H1 (cell line): ENCODE data around the gene ADTRP. TPM values are rescaled to one million over a fixed set of nuclear protein-coding genes. Genes with fewer than 3 reads are reported as not detected.

ENCODE experiments used
- CBX5 ChIP-seq: fragments of 300-800, 300-1000 bp; sonication (generic); IDR thresholded peaks from 2 replicates; pipeline ENCODE4 v1.7.1; 2016; ENCODE audit warnings: antibody characterized with exemption, low read length, low read depth
- HDAC2 ChIP-seq, 2 experiments: fragments of 300-600 bp in 1 of 2; sonication (generic) in 1 of 2; IDR thresholded peaks; 2 replicates each; pipeline ENCODE4 v1.6.1; 2011 to 2012; ENCODE audit warnings: low read depth in 2 of 2, low read length in 2 of 2, mild to moderate bottlenecking in 2 of 2, moderate library complexity in 2 of 2, borderline replicate concordance in 1 of 2, inconsistent platforms in 1 of 2
- KDM4A ChIP-seq: IDR thresholded peaks from one replicate; pipeline ENCODE4 v1.7.1; 2012; ENCODE audit warnings: low read depth, mild to moderate bottlenecking, moderate library complexity, low read length, inconsistent platforms; ENCODE audit not compliant: severe bottlenecking
- KDM5A ChIP-seq: fragments of 200-600 bp; IDR thresholded peaks from 2 replicates; pipeline ENCODE4 v1.7.1; 2012; ENCODE audit warnings: mild to moderate bottlenecking, low read length, inconsistent platforms, mixed read lengths
- RNF2 ChIP-seq: fragments of 200-900, 300-1000 bp; sonication (generic); IDR thresholded peaks from 2 replicates; pipeline ENCODE4 v1.7.1; 2016; ENCODE audit warnings: borderline replicate concordance, low read depth, mild to moderate bottlenecking, antibody characterized with exemption, low read length; ENCODE audit not compliant: poor library complexity, severe bottlenecking; ENCODE audit errors: missing control alignments
- TAF1 ChIP-seq: IDR thresholded peaks from 2 replicates; pipeline ENCODE4 v1.6.1; 2011; ENCODE audit warnings: mild to moderate bottlenecking, low read depth, low read length
- polyA plus RNA-seq, 7 experiments: library from polyadenylated mRNA; depleted of rRNA in 3 of 7; stranded (reverse) in 5 of 7; unstranded in 2 of 7; fragments of >200 nt in 5 of 7; fragments of 200-250 nt in 2 of 7; gene quantifications; 1 replicate in 5 of 7; 2 replicates in 1 of 7; 4 replicates in 1 of 7; pipeline versions ENCODE4 v1.2.1 to v1.2.3, GENCODE V29; 2011 to 2013; ENCODE audit warnings: missing spikeins in 2 of 7, mixed read lengths in 2 of 7
- total RNA-seq: library from RNA; stranded (reverse); fragmentation: NEBNext Ultra II Directional; extraction: Animal tissue kit (Norgen Biotek cat#: 25700); gene quantifications from 2 replicates; pipeline ENCODE4 v1.2.1, GENCODE V29; 2021
- TF ChIP-seq, protein P1 (sequence below): IDR thresholded peaks from 2 replicates; pipeline ENCODE4 v1.6.1; 2011; ENCODE audit warnings: low read length, improper control_type of control experiment

ADTRP gene
- total and polyA plus RNA-seq, 2 of the 8 experiments (the other 6 are each of a cell fraction or from before 2014, with no cell fraction given): 0.08 to 0.45 TPM

DNA sequence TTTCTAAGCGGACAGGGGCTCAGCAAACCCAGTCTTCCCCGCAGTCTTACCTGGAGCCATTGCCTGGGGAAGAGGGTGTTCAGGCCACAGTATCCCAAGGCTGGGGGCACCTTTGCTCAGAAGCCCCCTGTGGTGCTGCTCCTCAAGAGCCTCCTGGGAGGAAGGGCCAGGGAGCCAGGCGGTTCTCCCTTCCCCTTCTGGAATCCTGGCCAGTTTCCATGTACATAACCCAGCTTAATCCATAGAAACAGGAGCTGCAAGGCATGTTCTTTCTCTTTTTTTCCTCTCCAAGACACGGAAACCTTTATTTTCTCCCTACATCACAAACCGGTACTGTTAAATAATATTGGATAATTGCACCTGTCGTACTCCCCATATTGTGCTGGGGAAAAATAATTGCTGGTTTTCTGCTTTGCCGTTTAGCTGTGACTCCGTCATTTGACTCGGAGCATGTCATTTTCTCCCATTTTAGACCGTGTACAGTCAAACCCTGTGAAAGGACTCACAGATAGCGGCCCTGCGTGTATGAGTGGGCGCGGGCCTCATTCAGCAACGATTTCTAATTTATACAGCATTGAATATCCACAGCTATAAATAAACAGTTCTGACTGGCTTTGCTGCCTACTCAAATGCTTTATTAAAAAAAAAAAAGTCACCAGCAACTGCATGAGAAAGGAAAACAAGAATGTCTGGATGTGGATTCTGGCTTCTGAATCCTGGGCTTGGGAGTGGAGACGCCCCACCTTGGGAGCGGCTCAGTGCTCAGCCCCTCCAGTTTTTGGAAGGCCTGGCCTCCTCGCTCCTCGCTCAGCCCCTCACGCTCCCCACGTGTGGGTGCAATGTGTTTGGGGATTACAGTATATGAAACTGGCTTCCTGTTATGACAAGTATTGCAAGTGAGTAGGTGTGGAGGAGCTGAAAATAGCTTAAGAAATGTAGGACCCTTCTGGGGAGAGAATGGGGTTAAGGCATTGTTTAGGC, 67.3 kb downstream of the ADTRP start (continued):
- TF ChIP-seq KDM4A (no peak), TAF1 (no peak), CBX5 (no peak), RNF2 (no peak), HDAC2 (IDR thresholded peaks at IDR 0.05; ENCODE audit: borderline replicate concordance in 1 of 2, low read depth in 2 of 2, low read length in 2 of 2) (no peak), KDM5A (no peak)
- TF ChIP-seq, protein P1, sequence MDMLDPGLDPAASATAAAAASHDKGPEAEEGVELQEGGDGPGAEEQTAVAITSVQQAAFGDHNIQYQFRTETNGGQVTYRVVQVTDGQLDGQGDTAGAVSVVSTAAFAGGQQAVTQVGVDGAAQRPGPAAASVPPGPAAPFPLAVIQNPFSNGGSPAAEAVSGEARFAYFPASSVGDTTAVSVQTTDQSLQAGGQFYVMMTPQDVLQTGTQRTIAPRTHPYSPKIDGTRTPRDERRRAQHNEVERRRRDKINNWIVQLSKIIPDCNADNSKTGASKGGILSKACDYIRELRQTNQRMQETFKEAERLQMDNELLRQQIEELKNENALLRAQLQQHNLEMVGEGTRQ: no peak
